NCI-H510A (cell line): ENCODE data around the gene SLFNL1.

Experiments
- DNase-seq: peaks from one replicate; lab custom pipeline; 2025; lab: John Stamatoyannopoulos, UW

The SLFNL1 gene

DNA sequence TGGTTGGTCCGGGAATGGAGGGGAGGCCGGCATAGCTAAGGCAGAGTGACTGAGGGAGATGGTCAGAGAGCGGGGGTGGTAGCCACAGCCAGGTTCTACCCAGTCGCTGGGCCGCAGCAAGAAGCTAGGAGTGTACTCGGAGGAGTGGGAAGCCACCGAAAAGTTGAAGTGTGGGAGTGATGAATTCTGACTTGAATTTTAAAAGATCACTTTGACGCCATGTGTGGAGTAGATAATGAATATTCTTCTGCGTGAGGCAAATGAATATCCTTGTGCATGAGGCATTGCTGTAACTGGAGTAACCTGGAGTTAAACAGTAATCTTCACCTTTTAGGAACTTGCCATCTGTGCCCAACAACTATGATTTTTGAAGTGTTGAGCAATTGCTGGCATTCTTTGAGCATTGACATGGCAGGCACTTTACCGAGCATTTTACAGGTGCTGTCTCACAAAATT is 35.2 kb downstream of the SLFNL1 start:
- no peak for DNase-seq

DNA sequence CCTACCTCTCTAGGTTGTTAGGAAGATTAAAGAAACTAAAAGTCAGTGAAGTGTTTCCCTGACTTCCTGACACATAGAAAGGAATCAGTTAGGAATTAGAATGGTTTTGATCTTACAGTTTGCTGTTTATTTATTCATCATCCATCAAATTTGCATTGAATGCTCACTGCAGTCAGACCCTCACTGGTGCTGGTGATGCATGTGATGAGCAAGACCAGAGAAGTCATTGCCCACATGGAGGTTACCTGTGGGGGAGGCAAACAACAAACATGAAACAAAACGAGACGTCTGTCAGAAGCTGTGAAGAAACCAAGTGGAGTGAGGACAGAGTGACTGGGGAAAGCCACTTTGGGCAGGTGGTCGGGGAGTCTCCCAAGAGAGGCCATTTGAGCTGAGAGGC is 35.6 kb downstream of the SLFNL1 start:
- no peak for DNase-seq

DNA sequence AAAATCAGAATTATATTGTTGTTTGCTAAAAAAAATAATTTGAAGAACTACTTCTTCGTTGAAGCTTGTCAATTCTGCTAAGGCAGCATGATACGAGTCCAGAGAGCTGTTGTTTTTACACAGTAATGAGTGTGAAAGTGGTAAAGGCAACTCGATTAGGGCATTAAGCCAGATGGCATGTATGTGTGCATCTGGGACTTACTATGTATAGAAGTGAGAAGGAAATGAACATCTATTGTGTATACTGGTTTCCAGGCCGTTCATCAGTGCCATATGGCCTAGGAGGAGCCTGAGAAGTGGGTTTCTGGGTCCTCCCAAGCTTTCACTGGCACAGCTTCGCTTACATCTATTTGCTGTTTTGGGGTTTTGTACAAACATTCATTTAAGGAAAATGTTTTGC is 36.4 kb downstream of the SLFNL1 start:
- no peak for DNase-seq

DNA sequence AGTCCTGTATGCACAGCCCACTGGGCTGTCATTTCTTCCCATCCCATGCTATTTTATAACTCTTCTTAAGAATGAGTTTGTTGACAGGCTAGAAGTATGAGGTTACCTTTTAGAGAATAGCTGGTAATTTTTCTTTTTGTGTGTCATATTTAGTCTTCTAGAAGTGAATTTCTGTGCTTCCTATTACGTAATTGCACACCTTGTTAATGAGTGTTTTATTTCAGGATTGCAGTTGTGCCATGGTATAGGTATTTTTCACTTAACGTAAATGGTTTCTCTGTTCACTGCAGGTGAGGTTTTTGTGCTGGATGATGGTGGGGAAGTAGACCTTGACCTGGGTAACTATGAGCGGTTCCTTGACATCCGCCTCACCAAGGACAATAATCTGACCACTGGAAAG is 37.0 kb downstream of the SLFNL1 start:
- no peak for DNase-seq

DNA sequence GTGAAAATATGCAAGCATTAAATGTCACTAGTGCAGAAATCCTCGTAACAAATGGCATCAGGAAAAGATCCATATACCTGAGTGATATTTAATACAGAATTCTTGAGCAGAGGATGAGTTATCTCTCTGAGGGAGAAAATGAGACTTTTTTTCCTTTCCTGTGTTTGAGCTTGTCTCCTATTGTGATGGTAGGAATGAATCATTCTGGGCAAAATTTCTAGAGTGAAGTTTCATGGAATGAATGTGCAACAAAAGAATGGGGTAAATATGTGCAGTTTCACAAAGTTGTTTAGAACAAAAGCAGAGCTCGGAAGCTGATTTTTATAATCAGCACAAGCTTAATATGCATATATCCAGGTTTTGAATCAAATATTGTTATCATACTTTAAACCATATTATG is 37.5 kb downstream of the SLFNL1 start:
- no peak for DNase-seq

DNA sequence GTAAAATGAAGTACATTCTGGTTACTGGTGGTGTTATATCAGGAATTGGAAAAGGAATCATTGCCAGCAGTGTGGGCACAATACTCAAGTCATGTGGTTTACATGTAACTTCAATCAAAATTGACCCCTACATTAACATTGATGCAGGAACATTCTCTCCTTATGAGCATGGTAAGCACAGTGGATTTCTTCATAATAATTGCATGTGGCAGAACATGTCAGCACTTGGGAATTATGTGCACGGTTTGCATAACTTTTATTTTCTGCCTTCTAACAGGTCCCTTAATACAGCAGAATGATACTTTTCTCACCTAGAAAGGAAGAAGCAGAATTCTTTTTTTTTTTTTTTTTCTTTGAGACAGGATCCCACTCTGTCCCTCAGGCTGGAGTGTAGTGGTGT is 38.2 kb downstream of the SLFNL1 start:
- DNase-seq = no peak

DNA sequence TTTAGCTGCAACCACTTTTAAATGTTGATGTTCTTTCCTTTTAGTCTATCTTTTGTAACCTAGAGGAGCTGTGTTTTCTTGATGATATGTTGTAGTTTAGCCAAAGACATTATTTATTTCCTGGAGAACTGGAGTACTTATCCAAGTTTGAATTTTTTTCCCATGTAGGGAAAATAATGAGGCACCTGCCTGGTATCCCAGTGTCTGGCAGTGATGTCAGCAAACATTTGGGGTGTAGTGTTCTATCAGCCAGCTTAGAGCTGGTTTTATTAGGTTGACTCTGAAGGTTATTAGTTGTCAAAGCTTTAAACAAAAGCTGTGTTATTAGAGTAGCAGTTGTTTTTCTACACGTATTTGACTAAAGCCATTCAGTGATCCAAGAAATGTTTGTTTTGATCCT is 38.8 kb downstream of the SLFNL1 start:
- no peak for DNase-seq

DNA sequence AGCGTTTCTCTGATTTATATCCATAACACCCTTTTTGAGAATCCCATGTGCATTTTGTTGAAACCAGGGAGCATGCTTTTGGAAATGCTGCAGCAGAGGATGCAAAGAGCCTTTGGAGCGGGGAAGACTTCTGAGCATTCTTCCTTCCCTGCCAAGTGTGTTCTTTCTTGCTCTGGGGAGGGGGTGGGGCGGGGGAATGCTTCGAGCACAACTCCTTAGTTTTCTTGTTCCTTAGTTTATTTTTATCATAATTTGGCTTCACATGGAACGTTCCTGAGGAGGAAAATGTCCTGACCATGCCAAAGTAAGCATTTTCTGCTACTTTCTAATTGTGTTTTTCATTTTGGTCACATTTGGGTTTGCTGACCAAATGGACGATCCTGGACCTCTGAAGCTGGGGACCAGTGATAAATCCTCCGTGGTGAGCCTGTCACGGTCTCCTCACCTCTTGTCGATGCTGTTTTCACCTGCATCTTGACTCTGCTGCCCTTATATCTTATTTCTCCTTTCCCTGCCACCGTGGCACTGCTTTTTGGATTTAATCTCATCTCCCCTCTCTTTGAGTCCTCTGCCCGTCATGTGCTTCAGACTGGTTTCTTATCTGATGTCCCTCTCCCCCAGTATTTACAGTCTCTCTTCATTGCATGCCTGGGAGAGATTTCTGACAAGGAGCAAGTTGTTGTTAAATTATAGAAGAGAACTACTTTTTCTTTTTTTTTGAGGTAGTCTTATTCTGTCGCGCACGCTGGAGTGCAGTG is 39.7 kb downstream of the SLFNL1 start:
- DNase-seq = no peak

DNA sequence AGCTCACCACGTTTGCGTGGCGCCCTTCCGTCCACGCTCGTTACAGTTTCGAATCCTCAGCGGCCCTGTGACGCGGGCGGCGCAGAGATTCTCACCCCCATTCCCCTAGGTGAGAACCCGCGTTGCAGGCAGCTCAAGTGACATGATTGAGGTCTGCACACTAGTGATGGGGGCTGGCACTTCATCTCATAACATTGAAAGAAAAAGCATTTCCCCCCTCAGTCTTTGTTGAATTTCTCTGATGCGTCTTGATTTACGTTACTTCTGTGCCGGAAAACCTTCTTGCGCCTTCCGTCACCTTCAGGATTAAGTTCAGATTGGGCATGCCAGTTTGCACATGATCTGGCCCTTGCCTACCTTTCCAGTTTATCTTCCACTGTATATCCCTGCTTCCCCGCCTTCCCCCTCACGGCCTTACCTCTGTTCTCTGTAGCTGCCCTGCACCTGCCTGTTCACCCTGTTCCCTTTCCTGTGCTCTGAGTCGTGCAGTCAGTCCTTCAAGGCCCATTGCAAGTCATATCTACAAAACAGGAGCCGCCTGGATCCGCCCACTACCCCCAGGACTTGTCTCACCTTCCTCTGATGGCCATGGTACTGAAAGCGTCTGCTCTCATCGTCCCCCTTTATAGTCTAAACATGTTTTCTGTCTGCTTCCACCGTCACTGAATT is 40.9 kb downstream of the SLFNL1 start:
- DNase-seq = peak; percentile 62

DNA sequence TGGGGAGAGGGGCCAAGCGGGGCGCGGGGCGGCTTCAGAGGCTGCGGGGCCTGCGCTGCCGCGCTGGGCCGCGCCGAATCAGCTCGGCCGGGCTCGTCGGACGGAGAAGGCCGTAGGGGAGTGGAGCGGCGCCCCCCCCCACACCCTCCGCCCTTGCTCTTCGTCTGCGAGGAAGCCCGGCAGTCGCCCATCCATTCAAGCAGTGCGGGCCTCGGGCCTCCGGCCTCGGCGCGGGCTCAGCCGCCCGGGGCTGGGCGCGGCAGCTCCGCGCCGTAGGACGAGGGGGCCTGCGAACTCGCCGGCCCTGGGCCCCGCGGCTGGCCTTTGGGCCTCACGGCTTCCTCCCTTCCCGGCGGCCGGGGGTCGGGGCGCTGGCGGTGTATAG is 41.5 kb downstream of the SLFNL1 start:
- no peak for DNase-seq

DNA sequence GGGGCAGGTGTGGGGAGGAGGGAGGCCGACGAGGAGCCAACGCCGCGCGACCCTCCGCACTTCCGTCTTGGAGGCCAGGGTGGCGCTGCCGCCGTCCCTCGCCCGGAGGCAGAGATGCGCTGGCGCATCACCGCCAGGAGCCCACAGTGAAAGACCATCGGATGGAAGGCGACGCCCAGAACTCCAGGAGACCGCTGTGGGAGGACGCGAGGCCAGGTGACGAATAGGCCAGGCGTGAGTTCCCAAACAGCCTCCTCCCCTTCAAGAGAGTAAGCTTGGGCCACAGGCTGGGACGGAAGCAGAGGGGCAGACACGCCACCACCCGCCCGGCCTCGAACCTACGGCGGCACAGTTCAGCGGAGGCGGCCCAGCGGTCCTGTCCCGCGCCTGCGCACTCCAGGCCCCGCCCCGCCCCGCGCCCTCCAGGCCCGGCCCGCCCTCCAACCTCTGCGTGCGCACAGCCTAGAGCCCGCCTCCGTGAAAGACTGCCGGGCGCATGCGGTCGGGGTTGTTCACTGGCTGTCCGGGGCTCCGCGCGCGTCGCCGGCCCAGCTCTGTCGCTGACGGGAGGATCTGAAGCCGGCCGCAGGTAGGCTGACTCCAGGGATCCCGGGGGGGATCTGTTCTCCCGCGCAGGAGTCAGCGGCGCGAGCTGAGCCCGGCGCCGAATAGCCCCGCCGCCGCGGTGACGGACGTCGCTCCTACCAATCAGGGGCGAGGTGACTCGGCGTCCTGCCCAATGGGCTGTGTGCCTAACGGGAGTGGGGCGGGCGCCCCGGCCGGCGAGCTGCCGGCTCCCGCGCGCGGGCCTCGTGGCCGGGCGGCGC is 42.1 kb downstream of the SLFNL1 start, which contains the start of gene CTPS1:
Gene CTPS1 (plus strand): TSS at position 456 of the 827 bp plus-strand sequence. CDS start 3,595 bp downstream, outside the sequence.
- DNase-seq = peak; percentile 100

DNA sequence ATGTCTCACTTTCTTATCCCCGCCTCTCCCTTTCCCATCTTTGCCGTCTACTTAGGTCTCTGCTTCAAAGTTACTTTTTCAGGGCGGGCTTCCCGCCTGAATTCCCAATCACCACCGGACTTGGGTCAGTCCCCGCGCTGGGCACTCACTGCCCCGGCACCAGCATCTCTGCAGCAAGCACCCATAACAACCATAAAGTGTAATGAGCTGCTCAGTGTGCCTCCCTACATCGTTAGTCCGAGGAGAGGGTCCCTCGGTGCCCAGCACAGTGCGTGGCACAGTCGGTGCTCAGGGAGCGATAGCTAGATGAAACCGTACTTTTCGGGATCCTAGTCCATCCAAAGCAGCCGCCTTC is 42.7 kb downstream of the SLFNL1 start:
- no peak for DNase-seq

DNA sequence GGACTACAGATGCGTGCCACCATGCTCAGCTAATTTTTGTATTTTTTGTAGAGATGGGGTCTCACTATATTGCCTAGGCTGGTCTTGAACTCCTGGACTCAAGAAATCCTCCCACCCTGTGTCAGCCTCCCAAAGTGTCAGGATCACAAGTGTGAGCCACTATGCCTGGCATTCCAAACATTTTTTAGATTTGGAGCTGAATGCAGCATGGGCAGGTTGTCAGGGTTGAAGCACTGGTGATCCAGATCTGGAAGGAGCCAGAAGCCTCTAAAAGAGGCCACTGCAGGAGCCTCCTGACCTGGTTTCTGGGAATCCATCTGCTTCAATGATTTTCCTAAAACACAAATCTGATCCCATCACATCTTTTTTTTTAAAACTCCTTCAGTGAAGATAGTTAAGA is 43.8 kb downstream of the SLFNL1 start:
- DNase-seq = no peak

DNA sequence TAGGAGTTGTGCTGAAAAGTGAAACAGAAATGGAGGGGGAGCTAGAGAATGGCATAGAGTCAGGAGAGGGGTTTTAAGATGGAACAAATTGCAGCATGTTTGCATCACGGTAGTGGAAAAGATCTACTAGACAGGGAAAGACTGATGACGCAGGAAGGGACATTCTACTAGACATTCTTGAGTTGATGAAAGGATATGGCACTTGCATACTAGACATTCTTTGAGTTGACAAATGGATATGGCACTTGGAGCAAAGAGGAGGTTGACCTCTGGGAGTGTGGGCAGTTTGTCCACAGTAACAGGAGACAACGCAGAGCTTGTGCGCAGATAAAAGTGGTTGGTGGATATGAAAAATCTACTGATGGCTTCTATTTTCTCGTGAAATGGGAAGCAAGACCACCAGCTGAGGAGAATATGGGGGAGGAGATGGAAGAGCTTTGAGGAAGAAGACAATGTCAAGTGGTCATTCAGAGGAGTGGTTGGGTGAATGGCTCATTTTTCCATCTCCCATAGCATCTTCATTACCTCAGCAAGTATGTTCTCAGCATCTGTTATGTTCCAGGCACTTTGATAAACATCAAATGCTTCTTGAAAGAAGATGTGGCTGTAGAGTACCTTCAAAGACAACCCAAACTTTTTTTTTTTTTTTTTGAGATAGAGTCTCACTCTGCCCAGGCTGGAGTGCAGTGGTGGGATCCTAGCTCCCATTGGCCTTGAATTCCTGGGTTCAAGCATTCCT is 44.4 kb downstream of the SLFNL1 start:
- no peak for DNase-seq

DNA sequence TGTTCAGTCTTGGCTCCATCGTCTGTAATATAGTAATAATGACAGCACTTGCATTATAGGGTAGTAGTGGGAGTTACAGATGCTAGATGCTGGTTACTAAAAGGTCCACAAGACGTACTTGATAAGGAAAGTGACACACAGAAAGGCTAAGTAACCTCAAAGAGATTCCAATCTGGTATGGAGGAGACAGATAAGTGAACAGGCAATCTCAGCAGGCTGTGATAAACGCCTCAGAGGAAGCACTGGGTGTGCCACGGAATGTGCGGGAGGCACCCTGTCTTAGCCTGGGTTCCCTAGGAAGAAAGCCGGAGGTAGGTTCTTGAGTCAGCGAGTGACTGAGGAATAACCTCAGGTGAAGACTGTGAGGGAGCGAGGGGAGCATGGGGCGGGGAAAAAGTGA is 46.6 kb downstream of the SLFNL1 start:
- DNase-seq = no peak

DNA sequence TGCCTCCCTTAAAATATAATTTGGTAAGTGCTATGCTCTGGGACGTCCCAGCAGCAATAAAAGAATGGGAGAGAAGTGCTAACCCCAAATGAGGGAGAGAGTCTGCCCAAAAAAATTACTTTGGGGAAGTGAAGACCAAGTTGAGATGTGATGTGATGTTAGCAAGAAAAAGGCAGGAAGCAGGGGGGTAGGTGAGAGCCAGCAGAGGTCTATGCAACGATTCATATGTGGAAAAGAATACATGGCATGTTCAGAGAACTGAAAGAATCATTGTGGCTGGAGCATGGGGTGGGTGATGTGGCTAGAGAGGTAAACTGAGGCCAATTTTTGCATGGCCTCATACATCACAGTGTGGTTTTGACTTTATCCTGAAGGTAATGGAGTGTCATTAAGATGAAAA is 47.6 kb downstream of the SLFNL1 start:
- no peak for DNase-seq

DNA sequence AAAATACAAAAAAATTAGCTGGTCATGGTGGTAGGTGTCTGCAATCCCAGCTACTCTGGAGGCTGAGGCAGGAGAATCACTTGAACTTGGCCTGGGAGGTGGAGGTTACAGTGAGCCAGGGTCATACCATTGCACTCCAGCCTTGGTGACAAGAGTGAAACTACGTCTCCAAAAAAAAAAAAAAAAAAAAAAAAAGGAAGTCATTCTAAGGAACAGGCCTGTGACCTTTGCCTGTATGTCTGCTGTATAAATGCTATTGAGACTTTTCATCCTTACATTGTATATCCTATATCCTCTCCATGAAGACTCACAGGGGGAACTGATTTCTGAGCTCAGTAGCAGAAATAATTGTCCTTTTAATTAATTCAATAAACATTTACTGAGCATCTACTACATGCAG is 49.6 kb downstream of the SLFNL1 start:
- DNase-seq = no peak

DNA sequence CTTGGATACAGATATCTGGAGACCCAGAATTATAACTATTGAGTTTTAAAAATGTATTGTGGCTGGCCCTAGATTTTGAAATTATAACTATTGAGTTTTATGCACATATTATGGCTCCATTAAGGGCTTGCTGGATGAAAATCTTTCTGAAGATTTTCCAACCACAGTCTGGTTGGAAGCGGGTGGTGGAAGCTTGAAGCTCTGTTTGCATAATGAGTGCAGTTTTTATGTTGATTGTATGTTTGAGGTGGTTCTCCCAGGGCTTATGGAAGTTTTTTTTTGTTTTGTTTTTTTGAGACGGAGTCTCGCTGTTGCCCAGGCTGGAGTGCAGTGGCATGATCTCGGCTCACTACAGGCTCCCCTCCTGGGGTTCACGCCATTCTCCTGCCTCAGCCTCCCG is 52.1 kb downstream of the SLFNL1 start:
- DNase-seq = no peak

DNA sequence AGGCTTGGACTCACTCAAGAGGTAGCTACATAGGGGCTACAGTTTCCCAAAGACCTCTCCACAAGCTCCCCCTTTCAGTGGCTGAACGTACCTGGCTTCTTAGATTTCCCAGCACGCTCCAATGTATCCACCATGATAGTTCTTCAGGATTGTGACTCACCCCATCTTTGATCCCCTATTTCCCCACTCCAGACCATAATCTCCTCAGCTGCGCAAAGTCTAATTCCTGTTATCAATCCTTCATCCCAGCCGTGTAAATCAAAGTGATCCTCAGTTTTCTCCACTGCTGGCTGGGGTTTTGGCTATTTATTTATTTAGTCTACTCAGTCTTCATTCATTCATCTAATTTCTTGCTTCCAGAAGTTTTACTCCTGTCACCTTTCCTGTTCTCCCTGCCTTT is 55.1 kb downstream of the SLFNL1 start:
- no peak for DNase-seq
